GM21367 (cell line): ENCODE measurements around the gene ITIH3.

Experiments
- ATAC-seq: cut with Tn5 transposase; IDR thresholded peaks from one replicate; pipeline ENCODE4 v1.9.1; 2021; ENCODE audit not compliant: unreplicated experiment

The ITIH3 gene

DNA sequence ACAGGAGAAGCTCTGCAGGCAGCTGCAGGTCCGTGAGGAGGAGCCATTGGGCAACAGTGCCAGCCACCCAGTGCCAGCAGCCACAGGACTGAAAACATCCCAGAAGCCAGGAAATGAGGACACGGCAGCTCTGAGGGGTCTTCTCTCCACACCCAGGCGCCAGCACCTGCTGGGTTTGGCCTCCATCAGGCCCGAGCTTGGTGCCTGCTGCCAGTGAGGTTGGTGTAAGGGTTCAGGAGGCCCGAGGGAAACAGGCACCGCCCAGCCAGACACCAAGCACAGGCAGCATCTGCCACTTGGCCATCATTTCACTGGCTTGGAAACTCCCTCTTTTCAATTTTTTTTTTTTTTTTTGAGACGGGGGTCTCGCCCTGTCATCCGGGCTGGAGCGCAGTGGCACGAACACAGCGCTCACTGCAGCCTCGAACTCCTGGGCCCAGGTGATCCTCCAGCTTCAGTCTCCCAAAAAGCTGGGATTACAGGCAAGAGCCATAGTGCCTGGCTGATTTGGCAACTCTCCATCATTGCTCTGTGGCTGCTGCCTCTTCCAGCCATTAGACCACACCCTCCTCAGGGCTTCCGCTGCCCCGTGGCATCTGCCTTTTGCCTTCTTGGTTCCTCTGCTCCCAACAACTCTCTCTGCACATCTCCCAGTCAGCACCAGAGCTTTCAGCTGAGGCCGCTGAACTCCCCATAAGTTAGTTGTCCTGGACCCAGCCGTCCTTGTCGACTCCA, 1.5 kb upstream of the ITIH3 start:
- ATAC-seq: no peak

DNA sequence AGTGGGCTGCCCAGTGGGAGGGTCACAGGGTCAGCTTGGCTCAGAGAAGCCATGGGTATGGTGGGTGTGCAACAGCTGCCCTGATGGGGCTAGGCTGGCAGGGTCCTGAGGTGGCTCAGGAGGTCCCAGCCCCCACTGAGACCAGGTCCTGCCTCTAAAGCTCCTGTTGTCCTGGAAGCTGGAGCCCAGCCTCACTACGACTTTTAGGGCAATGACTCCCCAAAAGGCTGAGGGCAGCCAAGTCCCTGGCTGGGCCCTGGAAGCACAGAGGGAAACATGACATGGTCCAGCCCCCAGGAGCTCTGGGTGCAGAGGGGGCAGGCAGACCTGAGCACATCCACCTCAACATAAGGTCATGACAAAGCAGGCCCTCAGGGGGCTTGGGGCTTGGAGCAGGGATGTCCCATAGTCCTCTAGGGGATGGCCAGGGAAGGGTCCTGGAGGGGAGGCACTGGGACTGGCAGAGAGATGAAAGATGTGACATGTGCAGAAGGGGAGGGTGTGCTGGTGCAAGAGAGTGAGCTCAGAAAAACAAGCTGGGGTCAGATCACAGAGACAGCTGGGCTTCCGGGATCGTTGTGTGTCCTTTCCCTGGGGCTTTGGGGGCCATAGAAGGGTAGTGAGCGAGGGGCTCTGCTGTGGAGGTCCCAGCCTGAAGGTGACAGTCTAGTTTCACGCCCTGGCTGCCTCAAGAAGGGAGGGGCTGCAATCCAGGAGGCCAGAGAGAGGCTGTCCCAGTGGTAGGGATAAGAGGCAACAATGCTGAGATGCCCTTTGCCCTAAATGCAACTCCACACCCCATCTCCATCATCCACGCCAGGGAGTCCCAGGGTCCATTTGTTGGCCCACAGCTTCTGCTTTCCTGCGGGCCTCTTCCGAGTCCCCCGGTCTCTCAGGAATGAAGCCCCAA, 639 bp upstream of the ITIH3 start:
- ATAC-seq: no peak

DNA sequence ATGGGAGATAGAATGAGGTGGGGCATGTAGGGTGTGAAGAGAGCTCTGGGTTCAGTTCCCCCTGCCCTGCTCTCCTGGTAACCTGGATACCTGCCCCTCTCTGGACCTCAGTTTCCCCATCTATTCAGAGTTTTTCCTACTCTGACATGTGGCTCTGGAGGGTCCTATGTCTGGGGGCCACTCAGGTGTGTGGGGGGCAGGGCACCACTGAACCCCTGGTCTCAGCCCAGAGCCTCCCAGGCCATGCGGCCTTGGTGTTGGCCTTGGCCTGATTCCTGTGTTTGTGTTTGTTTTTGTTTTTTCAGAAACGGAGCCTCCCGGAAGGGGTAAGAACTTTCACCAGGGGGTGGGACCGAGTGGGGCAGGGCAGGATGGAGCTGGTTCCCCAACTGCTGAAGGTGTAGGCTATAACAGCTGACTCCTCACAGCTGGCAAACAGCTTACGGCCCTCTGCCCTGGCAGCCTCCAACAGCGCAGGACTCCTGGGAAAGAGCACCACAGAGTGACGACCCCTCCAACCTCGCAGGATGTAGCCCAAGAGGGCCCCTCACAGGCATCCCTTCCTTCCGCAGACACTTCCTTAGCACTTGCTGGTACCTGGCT, 803 bp downstream of the ITIH3 start:
- ATAC-seq: no peak

DNA sequence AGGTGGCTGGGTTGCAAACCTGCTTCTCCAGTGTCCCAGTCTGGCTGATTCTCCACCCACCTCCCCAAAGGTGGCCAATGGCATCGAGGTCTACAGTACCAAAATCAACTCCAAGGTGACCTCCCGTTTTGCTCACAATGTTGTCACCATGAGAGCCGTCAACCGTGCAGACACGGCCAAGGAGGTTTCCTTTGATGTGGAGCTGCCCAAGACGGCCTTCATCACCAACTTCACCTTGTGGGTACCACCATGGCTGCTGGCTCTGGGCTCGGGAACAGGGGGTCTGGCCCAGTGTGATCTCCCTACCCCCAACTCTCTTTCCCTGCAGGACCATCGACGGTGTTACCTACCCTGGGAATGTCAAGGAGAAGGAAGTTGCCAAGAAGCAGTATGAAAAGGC, 1.8 kb downstream of the ITIH3 start:
- no peak for ATAC-seq

DNA sequence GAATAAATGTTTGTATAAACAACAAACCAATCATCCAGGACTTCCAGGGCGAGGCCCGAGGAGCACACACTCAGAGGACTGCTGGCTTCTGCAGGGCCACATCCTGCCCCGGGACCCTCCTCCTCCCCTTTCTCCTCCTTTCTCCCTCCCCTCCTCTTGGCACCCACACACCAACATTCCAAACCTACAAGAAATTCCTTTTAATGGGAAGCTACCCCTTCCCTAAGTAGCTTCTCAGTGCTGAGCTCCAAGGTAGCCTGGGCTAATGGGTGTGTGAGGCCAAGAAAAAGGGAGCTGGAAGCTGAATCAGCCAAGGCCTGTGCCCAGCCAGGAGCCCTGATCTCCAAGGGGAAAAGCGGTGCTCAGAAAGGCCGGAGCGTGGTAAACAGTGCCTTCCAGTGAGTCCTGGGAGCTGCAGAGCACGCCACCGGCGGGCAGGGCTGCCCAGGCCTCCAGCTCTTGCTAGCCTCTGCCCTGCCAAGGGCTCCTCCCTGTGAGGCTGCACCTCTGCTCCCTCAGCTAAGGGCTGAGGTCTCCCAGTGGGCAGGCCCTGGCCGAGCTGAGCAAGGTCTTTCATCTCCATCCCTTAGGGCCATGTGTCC, 3.9 kb downstream of the ITIH3 start:
- ATAC-seq: no peak

DNA sequence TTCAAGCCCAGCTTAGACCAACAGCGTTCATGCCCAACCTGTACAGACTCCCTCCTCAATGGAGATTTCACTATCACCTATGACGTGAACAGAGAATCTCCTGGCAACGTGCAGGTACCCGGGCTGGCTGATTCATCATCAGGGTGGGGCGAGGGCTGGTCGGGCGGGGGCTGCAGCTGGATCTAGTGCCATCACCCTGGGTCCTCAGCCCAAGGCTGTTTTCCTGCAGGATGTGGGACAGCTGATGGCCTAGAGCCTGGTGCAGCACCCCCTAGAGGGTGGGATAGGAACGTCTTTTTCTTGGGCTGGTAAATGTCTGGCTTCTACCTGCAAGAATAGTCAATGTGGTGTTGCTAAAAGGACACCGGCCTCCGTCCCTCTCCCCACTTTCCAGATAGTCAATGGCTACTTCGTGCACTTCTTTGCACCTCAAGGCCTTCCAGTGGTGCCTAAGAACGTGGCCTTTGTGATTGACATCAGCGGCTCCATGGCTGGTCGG, 4.4 kb downstream of the ITIH3 start:
- ATAC-seq: no peak

DNA sequence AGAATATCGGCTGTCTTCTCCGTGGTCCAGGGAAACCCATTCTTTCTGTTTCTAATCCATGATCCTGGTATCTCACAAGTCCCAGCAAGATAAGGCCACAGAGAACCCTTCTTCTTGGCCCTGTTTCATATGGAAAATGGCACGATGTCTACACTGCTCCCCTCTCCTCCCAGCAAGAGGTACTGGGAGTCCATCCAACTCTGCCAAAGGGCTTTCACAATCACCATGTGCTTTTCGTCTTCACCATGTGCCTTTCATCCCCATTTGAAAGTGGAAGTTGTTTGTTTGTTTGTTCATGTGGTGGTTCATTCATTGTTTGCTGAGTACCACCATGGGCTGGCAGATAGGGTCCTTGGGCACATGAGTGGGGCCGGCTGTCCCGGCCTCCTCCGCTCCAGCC, 5.5 kb downstream of the ITIH3 start:
- no peak for ATAC-seq

DNA sequence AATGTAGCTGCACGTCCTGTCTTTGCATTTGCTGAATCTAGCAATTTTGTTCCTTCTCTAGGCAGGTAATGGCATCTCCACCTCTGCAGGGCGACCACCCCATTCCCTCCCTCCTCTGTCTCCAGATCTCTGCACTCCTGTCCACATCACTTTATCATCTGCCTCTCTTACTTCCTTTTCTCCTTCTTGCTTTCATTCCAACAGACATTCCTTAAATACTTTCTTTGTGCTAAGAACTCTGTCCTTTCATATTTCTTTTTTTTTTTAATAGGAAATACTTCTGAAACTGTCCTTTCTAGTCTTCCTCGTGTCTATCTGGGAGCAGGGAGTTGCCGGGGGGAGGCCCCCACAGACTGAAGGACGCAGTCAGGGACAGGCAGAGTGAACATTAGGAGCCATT, 7.2 kb downstream of the ITIH3 start:
- ATAC-seq: no peak

DNA sequence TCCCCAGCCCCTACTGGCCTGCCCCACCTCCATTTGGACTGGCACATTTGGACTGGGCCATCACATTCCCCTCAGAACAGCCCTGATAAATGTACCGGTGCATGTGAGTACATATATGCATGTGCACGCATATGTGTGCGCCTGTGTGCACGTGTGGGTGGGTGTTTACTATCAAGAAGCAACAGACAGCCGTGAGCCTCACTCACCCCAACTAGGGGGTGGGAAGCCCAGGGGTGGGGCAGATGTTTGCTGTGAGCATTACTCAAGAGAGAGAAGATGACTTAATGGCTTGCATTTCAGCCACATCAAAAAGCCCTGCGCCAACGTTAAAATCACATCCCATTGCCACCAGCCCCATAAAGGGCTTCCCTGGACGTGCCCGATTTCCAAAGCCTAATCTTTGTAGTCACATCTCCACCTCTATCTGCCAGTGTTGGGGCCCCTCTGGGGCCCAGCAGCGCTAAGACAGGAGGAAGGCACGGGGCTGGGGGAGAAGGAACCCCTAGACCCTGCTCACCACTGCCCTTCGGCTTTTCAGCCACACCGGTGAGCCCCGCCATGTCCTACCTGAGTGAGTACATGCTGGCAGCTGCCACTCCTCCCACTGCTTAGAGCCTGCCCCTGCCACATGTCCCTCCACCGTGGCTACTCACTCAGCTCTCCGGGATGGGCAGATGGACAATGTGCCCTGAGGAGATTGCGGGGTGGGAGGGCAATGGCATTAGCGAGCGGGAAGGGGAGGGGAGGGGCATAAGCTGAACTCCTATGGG, 10.9 kb downstream of the ITIH3 start:
- no peak for ATAC-seq

DNA sequence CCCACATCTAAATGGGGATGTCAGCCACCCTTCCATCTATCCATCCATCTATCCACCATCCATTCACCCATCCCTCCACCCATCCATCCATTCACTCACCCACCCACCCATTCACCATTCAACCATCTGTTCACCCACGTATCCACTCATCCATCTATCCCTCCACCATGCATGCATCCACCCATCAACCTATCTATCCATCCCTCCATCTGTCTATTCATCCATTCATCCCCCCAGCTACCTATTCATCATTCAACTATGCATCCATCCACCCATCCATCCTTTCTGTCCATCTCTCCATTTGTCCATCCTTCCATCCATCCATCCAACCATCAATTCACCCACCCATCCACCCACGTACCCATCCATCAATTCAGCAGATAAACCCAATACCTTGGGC, 14.6 kb downstream of the ITIH3 start:
- ATAC-seq: no peak

DNA sequence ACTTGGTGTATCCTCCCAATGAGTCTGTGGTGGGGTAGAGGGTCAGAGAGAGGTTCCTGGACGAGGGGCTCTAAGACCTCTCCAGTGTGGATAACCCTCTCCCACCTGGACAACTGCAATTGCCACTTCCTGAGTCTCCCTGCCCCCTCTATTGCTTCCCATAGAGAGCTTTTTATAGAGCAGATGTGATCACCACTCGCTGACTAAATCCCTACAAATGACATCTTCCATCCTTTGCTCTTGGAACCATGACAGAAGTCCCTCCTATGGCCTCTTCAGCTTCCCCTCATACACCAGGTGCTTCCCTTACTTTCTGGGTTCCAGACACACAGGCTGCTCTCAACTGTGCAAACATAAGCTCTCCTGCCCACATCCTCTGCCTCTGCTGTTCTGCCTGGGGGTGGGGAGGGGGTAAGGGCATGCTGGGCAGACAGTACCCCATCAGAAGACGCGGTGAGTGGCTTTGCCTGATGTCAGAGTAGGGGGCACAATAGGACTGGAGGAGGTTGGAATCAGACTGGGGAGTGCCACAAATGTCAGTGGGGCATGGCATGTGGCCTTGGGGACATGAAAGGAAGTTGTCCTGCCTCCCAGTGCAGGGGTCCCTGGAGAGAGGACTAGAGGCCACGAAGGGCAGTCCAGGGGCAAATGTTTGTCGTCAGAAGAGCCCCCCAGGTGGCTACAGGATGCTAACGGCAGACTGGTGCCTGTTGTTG, 15.2 kb downstream of the ITIH3 start:
- ATAC-seq: no peak

DNA sequence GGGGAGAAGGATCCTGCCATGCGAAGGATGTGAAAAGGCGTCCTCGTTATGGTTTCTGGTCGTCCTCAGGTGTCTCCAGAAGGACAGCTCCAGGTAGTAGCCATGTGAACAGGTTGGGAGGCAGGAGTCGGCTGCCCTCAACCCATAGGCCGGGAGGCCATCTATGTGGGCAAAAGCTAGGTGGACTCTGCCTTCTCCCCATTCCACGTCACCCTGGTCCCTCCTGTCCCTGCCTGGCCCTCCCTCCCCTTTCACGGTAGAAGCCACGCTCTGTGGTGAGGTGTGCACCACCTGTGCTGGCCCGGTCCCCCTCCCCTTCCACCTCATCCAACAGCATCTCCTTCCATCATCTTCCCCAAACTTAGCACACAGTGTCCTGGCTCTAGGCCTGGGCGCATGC, 16.3 kb downstream of the ITIH3 start:
- no peak for ATAC-seq

DNA sequence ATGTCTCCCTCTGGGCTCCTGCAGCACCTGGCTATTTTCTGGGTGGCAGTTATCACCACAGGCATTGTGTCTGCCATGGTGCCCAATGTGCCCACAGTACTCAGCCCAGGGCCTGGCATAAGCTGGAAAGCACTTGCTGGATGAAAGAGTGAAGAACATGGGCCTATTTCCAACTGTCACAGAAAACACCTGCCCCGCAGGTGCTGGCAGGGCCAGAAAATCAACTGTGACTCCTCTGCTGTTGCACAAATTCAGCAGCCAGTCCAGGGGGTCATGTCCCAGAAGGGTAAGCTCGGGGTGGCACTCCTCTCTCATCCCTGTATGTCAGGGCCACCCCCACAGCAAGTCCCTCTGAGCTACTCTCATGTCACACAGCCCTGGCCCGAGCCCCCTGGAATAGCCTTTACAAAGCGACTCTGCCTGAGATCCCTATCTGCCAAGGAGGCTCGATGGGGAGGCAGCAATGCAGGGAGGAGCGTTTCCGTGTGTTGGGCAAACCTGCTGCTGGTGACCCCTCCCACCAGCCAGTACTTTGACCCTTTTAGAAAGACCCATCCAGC, 16.9 kb downstream of the ITIH3 start:
- no peak for ATAC-seq

DNA sequence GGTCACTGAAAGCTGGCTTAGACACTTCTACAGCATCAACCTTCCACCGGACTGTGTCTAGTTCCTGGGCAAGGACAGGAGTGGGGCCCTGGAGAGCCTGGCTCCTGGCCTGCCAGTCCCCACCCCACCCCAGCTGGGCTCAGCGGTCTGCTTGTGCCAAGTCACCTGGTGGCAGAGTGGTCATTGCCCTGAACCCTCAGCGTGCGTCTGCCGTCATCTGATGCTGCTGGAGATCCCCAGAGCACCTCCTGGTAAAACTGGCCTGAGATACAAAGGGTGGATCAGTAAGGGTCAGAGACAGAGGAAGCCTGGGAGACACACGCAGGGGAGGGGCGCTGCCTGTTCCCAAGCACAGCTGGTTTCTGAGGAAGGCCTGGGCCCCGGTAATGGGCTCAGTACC, 19.2 kb downstream of the ITIH3 start:
- ATAC-seq: no peak

DNA sequence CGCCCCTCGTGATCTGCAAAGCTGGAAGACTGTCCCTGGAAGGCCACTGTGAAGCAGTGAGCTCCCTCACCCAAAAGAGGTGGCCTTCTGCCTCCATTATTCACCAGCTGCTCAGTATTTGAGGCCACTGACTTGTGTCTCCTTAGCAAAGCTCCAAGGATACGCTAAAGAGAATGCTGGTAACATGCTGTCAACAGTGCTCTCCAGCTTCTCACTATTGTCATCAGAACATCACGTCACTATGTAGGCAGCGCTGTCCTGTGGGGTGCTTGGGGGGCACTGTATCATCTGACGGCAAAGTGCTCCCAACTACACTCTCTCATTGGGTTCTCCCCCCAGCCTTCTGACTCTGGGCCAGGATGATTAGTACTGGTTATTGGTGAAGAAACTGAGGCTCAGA, 21.6 kb downstream of the ITIH3 start:
- no peak for ATAC-seq

DNA sequence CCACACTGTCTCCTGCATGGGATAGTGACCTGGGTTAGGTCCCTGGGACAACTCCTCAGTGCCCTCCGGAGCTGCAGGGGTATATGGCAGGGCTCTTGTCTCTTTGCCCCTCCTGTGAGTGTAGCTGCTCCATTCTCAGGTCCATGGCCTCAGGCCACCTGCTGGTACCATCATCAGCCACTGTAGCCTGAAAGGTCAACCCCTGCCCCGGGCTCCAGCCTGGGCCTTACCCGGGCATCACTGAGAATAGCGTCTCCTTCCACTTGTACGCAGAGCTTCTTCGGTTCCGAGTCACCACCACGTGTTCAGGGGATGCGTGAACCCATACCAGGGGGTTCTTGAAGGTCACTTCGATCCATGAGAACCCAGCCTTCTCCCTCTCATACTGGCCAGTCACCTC, 22.1 kb downstream of the ITIH3 start:
- no peak for ATAC-seq

DNA sequence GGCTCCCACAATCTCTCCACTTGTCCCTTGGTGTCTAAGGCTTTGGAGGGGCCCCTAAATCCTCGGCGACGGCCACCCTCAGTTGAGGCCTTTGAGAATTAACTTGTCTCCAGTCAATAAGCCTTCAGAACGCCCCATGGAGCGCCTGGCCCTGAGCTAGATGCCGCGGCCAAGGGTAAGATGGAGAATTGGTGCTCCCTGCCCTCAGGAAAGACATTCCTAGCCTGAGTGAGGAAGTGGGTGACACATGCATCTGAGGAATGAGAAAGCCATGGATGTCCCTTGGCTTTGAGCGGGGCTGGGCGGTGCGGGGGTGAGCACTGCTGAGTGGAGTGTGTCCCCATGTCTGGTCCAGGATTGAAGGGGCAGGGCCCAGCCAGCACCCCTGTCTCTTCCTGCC, 22.6 kb downstream of the ITIH3 start:
- no peak for ATAC-seq

DNA sequence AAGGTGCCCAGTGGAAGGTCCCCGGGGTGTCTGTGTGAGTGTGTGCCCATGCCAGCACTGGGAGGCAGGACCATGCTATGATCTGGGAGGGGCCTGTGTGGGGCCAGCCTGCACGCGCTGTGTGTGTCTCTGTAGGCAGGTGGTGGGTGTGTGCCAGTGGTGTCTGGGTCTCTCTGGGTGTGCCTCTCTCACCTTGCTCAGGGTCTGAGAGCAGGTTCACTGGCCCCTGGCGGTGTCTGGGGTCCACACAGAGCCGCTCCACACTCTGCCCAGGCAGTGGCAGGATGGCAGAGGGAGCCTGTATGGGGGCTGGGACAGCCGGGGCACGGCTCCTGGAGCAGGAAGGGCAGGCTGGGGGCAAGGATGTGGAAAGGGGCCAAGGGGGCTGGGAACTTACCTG, 23.3 kb downstream of the ITIH3 start:
- ATAC-seq: no peak

DNA sequence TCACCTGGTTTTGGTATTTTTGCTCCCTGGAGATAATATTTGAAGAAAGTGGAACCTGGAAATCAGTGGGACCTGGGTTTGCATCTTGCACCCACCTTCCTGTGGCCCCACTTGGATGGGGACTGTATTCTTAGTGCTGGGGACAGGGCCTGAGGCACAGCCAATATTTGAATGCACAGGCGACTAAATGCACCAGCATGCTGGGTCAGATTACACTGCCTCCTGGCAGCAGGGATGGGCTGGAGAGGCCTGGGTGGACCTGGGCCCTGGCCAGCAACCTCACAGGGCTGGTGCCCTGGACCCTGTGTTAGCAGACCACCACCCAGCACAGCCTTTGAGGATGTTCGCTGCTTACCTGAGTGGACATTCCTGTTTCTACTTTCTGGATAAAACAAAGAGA, 25.3 kb downstream of the ITIH3 start:
- no peak for ATAC-seq

DNA sequence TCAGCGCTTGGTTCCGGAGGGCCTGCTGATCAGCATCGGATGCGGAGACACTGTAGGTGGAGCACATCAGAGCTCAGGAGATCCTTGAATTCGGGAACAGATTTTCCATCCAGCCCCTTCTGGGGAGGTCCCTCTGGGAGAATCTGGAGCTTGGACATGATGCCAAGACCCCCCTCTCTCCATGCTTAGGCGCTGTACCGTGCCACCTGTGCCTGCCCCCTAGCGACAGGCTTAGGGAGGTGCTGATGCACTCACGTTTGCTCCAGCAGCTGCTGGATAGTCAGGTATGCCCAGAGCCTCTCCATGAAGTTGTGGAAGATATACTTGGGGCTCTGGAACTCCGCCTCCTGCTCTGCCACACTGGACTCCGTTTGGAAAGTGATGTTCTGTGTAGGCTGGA, 26.1 kb downstream of the ITIH3 start:
- ATAC-seq: no peak
